ENCODE results near the gene RIMS3.
"Not testable (repeated sequence)": the region's sequence is repeated elsewhere in the genome, so short reads cannot be mapped to it uniquely, and the experiment has no call there.

DNA sequence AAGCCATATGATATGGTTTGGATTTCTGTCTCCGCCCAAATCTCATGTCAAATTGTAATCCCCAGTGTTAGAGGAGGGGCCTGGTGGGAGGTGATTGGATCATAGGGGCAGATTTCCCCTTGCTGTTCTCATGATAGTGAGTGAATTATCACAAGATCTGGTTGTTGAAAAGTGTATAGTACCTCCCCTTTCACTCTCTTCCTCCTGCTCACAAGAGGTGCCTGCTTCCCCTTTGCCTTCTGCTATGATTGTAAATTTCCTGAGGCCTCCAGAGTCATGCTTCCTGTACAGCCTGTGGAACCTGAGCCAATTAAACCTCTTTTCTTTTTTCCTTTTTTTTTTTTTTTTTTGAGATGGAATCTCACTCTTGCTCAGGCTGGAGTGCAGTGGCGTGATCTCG lies 90.7 kb downstream of the RIMS3 start:
- TF ChIP-seq JUND (IDR thresholded peaks at IDR 0.05); SIN3A (IDR thresholded peaks at IDR 0.05; ENCODE audit: low read depth); RAD21 (IDR thresholded peaks at IDR 0.05; ENCODE audit: low read depth); EGR1 (IDR thresholded peaks at IDR 0.05; ENCODE audit: low read depth); YY1 (IDR thresholded peaks at IDR 0.05; ENCODE audit: extremely low read depth, insufficient replicate concordance, low read depth, low read length); FOSL1 (IDR thresholded peaks at IDR 0.05; ENCODE audit: low read depth); SP1 (IDR thresholded peaks at IDR 0.05; ENCODE audit: low read depth): not testable (repeated sequence)
- TF ChIP-seq, protein P1, sequence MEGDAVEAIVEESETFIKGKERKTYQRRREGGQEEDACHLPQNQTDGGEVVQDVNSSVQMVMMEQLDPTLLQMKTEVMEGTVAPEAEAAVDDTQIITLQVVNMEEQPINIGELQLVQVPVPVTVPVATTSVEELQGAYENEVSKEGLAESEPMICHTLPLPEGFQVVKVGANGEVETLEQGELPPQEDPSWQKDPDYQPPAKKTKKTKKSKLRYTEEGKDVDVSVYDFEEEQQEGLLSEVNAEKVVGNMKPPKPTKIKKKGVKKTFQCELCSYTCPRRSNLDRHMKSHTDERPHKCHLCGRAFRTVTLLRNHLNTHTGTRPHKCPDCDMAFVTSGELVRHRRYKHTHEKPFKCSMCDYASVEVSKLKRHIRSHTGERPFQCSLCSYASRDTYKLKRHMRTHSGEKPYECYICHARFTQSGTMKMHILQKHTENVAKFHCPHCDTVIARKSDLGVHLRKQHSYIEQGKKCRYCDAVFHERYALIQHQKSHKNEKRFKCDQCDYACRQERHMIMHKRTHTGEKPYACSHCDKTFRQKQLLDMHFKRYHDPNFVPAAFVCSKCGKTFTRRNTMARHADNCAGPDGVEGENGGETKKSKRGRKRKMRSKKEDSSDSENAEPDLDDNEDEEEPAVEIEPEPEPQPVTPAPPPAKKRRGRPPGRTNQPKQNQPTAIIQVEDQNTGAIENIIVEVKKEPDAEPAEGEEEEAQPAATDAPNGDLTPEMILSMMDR (IDR thresholded peaks at IDR 0.05 in 2 of 3, conservative IDR thresholded peaks at IDR 0.05 in 1 of 3; ENCODE audit: borderline replicate concordance in 1 of 3, insufficient read depth in 1 of 3, low read depth in 2 of 3, low read length in 2 of 3) = not testable (repeated sequence)

Data from HCT116 (cell line).